Stimulated activated memory B cell treated with anti-CD40 and anti-IgM and Interleukin-4, amounts not matched to agents 10 μg/mL and 1 μg/mL and 100 μg/mL, for 72 hours (primary cell): ENCODE results near the gene UQCC2.

Experiments used
- ATAC-seq: fragments of 150-1000 bp; cut with Tn5 transposase; 2 replicates; pipeline ENCODE4 v1.10.0; 2021
- H3K27ac Mint-ChIP-seq: one replicate; pipeline ENCODE4 v1.8.0; 2022; ENCODE audit warnings: mild to moderate bottlenecking, mixed read lengths
- H3K27me3 Mint-ChIP-seq: one replicate; pipeline ENCODE4 v1.8.0; 2022; ENCODE audit warnings: mixed read lengths
- H3K36me3 Mint-ChIP-seq: one replicate; pipeline ENCODE4 v1.8.0; 2022; ENCODE audit warnings: mixed read lengths
- H3K4me1 Mint-ChIP-seq: one replicate; pipeline ENCODE4 v1.8.0; 2022; ENCODE audit warnings: mixed read lengths
- H3K4me3 Mint-ChIP-seq: one replicate; pipeline ENCODE4 v1.8.0; 2022; ENCODE audit warnings: mild to moderate bottlenecking, moderate library complexity, mixed read lengths
- H3K9me3 Mint-ChIP-seq: one replicate; pipeline ENCODE4 v1.8.0; 2022; ENCODE audit warnings: mixed read lengths

UQCC2 gene

GRCh38 chr6:33733709-33734007 is 22.2 kb upstream of the UQCC2 start:
- no peak overlapping the region for H3K27ac Mint-ChIP-seq
- no peak overlapping the region for H3K4me3 Mint-ChIP-seq

GRCh38 chr6:33732817-33733708 is 21.6 kb upstream of the UQCC2 start:
- Mint-ChIP-seq H3K27me3 (peaks cover 17% of the 10 kb centered on the region), H3K36me3 (no peaks in the 10 kb centered on the region), H3K27ac (no peak overlapping the region), H3K4me3 (no peak overlapping the region), H3K4me1 (peaks cover 10% of the 10 kb centered on the region), H3K9me3 (no peaks in the 10 kb centered on the region)
- ATAC-seq: no peak

More at GRCh38 chr6:33733709-33734007, 22.2 kb upstream of the UQCC2 start:
- H3K36me3 Mint-ChIP-seq: no peaks in the 10 kb centered on the region
- peaks cover 13% of the 10 kb centered on the region for H3K27me3 Mint-ChIP-seq
- H3K4me1 Mint-ChIP-seq: peaks cover 4% of the 10 kb centered on the region
- H3K9me3 Mint-ChIP-seq: no peaks in the 10 kb centered on the region
- ATAC-seq: no peak

GRCh38 chr6:33732385-33732784 is 20.9 kb upstream of the UQCC2 start:
- peaks cover 16% of the 10 kb centered on the region for H3K4me1 Mint-ChIP-seq
- H3K27me3 Mint-ChIP-seq: peaks cover 17% of the 10 kb centered on the region
- no peaks in the 10 kb centered on the region for H3K36me3 Mint-ChIP-seq
- no peaks in the 10 kb centered on the region for H3K9me3 Mint-ChIP-seq
- no peak overlapping the region for H3K27ac Mint-ChIP-seq
- ATAC-seq: no peak
- no peak overlapping the region for H3K4me3 Mint-ChIP-seq

GRCh38 chr6:33731751-33732282 is 20.3 kb upstream of the UQCC2 start:
- Mint-ChIP-seq H3K4me1 (peaks cover 22% of the 10 kb centered on the region), H3K27me3 (peaks cover 21% of the 10 kb centered on the region), H3K27ac (no peak overlapping the region), H3K4me3 (no peak overlapping the region), H3K9me3 (no peaks in the 10 kb centered on the region), H3K36me3 (no peaks in the 10 kb centered on the region)
- ATAC-seq: no peak

- Mint-ChIP-seq H3K27ac (no peak overlapping the region), H3K36me3 (no peaks in the 10 kb centered on the region), H3K4me3 (no peak overlapping the region), H3K4me1 (peaks cover 28% of the 10 kb centered on the region), H3K9me3 (no peaks in the 10 kb centered on the region), H3K27me3 (peaks cover 29% of the 10 kb centered on the region)
- no peak for ATAC-seq
Observed at GRCh38 chr6:33731035-33731434, 19.5 kb upstream of the UQCC2 start.

- no peaks in the 10 kb centered on the region for H3K9me3 Mint-ChIP-seq
- no peak overlapping the region for H3K4me3 Mint-ChIP-seq
- ATAC-seq: no peak
- no peak overlapping the region for H3K27ac Mint-ChIP-seq
- no peaks in the 10 kb centered on the region for H3K36me3 Mint-ChIP-seq
- peaks cover 28% of the 10 kb centered on the region for H3K4me1 Mint-ChIP-seq
- H3K27me3 Mint-ChIP-seq: peaks cover 33% of the 10 kb centered on the region
Observed at GRCh38 chr6:33730611-33731010, 19.1 kb upstream of the UQCC2 start.

GRCh38 chr6:33729059-33729458 is 17.6 kb upstream of the UQCC2 start:
- no peak overlapping the region for H3K4me3 Mint-ChIP-seq
- no peaks in the 10 kb centered on the region for H3K9me3 Mint-ChIP-seq
- no peak overlapping the region for H3K27ac Mint-ChIP-seq
- H3K4me1 Mint-ChIP-seq: peaks cover 28% of the 10 kb centered on the region
- no peak for ATAC-seq
- H3K36me3 Mint-ChIP-seq: no peaks in the 10 kb centered on the region
- peaks cover 48% of the 10 kb centered on the region for H3K27me3 Mint-ChIP-seq

- H3K4me3 Mint-ChIP-seq: no peak overlapping the region
- no peaks in the 10 kb centered on the region for H3K36me3 Mint-ChIP-seq
- H3K4me1 Mint-ChIP-seq: peaks cover 28% of the 10 kb centered on the region
- ATAC-seq: no peak
- H3K27me3 Mint-ChIP-seq: peaks cover 54% of the 10 kb centered on the region
- H3K9me3 Mint-ChIP-seq: no peaks in the 10 kb centered on the region
- H3K27ac Mint-ChIP-seq: no peak overlapping the region
Observed at GRCh38 chr6:33728438-33728837, 16.9 kb upstream of the UQCC2 start.

- ATAC-seq: no peak
Observed at GRCh38 chr6:33727932-33728331, 16.4 kb upstream of the UQCC2 start.

GRCh38 chr6:33727126-33727525 is 15.6 kb upstream of the UQCC2 start:
- no peak for ATAC-seq
- Mint-ChIP-seq H3K36me3 (no peaks in the 10 kb centered on the region), H3K27ac (no peak overlapping the region), H3K4me1 (peaks cover 28% of the 10 kb centered on the region), H3K4me3 (no peak overlapping the region), H3K27me3 (peaks cover 55% of the 10 kb centered on the region), H3K9me3 (no peaks in the 10 kb centered on the region)

More at GRCh38 chr6:33727932-33728331, 16.4 kb upstream of the UQCC2 start:
- H3K27ac Mint-ChIP-seq: no peak overlapping the region
- H3K9me3 Mint-ChIP-seq: no peaks in the 10 kb centered on the region
- no peak overlapping the region for H3K4me3 Mint-ChIP-seq
- peaks cover 56% of the 10 kb centered on the region for H3K27me3 Mint-ChIP-seq
- H3K36me3 Mint-ChIP-seq: no peaks in the 10 kb centered on the region
- H3K4me1 Mint-ChIP-seq: peaks cover 28% of the 10 kb centered on the region

GRCh38 chr6:33726696-33727095 is 15.2 kb upstream of the UQCC2 start:
- no peak for ATAC-seq
- H3K4me3 Mint-ChIP-seq: no peak overlapping the region
- H3K27ac Mint-ChIP-seq: no peak overlapping the region
- H3K4me1 Mint-ChIP-seq: peaks cover 31% of the 10 kb centered on the region
- H3K36me3 Mint-ChIP-seq: no peaks in the 10 kb centered on the region
- H3K27me3 Mint-ChIP-seq: peaks cover 55% of the 10 kb centered on the region
- no peaks in the 10 kb centered on the region for H3K9me3 Mint-ChIP-seq

GRCh38 chr6:33725891-33726673 is 14.6 kb upstream of the UQCC2 start:
- Mint-ChIP-seq H3K27me3 (peaks cover 55% of the 10 kb centered on the region), H3K4me3 (no peak overlapping the region), H3K36me3 (no peaks in the 10 kb centered on the region), H3K27ac (no peak overlapping the region), H3K9me3 (no peaks in the 10 kb centered on the region), H3K4me1 (peaks cover 38% of the 10 kb centered on the region)
- ATAC-seq: no peak

GRCh38 chr6:33725222-33725621 is 13.7 kb upstream of the UQCC2 start:
- Mint-ChIP-seq H3K27ac (no peak overlapping the region), H3K9me3 (no peaks in the 10 kb centered on the region), H3K4me1 (peaks cover 46% of the 10 kb centered on the region), H3K27me3 (peaks cover 55% of the 10 kb centered on the region), H3K4me3 (no peak overlapping the region), H3K36me3 (no peaks in the 10 kb centered on the region)
- no peak for ATAC-seq

- Mint-ChIP-seq H3K4me1 (peaks cover 50% of the 10 kb centered on the region), H3K27me3 (peaks cover 55% of the 10 kb centered on the region), H3K27ac (no peak overlapping the region), H3K9me3 (no peaks in the 10 kb centered on the region), H3K4me3 (no peak overlapping the region), H3K36me3 (no peaks in the 10 kb centered on the region)
- no peak for ATAC-seq
Observed at GRCh38 chr6:33724102-33725023, 12.9 kb upstream of the UQCC2 start.
